Glomerular visceral epithelial cell (primary cell): ENCODE data around the gene KLHL29.
A peak's percentile ranks its signal among the peaks of the same experiment; 100 is the strongest.

Experiments
- DNase-seq: peaks from one replicate; pipeline ENCODE4 v3.0.0-alpha.2; 2016; ENCODE audit errors: extremely low spot score

KLHL29 gene

GRCh38 chr2:23422089-23423061, 37.4 kb downstream of the KLHL29 start:
- no peak for DNase-seq

GRCh38 chr2:23423062-23423872, 38.3 kb downstream of the KLHL29 start:
- no peak for DNase-seq

DNA sequence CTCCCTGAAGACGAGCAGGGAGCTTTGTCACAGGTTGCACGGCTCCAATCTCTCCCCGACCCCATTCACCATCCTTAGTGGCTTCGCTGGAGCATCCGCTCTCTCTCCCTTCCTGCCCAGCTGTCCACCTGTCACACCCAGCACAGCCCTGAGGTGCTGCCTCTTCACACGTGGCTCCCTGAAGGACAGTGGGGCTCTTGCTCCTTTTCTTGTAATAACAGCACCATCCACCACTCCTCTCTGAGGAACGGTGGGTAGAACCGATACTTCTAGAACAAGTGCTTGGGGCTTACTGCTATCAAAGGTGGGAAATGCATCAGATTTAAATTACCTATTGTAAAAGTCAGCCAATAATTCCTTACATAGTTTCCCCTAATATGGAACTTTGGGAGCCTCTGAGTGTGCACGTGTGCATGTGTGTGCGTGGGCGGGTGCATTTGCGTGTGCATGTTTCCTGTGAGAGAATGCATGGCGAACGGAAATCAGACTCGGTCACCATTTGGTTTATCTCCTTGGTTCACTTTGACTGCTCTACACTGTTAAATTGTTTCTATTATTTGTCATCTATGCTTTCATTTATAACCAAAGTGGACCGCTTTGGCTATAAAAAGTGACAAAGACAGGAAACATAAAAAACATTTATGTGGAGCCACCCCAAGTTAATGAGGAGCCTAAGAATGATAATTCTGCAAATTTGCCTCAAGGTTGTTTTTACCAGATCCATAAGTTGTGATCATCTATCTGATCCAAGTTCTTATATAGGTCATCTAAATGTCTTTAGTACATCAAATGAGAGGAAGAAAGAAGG, 39.1 kb downstream of the KLHL29 start:
- no peak for DNase-seq

- no peak for DNase-seq
These were observed 40.4 kb downstream of the KLHL29 start for GRCh38 chr2:23425338-23425871.

DNA sequence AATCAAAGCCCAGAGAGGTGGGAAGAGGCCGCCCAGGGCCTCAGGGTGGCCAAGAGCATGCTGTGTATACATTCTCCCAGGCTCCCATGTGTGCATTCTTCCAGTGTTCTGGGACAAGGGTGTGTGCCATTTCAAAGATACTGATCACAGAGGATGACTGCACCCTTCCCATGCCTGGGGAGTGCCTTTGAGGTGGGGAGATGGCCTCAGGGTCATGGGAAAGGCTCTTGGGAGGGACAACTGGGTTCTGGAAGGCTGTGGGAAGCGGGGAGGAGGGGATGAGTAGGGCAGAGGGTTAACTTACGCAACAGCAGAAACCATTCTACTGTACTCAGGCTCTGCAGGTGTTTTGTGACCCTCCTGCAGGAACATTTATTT, 40.9 kb downstream of the KLHL29 start:
- no peak for DNase-seq

- DNase-seq, result no peak
These were observed 41.4 kb downstream of the KLHL29 start for GRCh38 chr2:23426263-23426905.

DNA sequence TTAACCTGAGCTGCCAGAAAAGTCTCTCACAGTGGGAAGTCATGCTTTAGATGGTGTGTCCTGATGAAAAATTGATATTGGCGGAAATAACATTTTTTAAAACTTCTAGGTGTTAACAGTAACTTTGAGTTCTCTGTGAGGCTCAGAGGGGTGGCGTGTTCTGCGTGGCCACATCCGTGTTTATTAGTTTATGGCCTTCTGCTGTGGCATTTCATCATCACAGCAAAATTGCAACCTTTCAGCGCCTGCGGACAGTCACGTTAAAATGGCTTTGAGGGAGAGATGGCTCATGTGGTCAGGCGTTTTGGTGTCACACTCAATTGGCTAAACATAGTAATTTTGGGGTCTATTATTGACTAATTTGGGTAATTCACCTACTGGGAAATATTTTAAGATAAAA, 42.4 kb downstream of the KLHL29 start:
- DNase-seq, result no peak

- no peak for DNase-seq
These were observed 43.0 kb downstream of the KLHL29 start for GRCh38 chr2:23427976-23428375.

DNA sequence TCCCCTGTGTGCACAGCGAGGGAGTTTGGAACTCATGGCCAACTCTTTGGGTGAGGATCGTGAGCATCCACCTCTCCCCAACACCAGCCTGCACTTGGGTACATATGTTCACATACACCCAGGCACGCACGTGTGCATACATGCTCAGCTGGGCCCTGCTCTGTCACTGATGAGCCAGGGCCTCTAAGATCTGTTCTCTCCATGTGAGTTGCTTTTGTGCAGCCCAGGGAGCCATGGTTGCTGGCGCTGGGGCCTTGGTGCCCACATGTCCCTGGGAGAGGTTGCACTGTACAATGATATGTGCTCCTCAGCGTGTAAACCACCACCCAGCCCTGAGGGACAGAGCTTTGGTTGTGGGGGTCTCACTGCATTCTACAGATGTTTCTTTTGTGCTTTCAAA, 44.1 kb downstream of the KLHL29 start:
- DNase-seq, result no peak

DNA sequence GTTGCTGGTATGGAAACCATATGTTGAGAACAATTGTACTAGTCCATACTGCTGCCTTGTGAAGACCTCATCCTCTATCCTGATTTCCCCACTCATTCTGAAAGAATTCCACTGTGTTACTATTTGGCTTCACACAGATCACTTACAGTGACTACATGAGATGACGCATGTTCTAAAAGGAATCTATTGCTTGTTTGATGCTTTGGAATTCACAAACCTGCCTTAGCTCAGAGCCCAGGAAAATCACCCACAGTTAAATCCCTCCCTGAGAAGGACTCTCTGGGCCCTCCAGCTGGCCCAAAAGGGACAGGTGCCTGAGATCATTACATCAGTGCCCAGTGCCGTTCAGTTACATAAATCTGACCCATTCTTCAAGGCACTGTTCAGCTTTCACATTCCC, 45.3 kb downstream of the KLHL29 start:
- DNase-seq, result peak; percentile 49

- no peak for DNase-seq
These were observed 47.6 kb downstream of the KLHL29 start for GRCh38 chr2:23432531-23432930.

- no peak for DNase-seq
These were observed 48.3 kb downstream of the KLHL29 start for GRCh38 chr2:23433282-23433681.

DNA sequence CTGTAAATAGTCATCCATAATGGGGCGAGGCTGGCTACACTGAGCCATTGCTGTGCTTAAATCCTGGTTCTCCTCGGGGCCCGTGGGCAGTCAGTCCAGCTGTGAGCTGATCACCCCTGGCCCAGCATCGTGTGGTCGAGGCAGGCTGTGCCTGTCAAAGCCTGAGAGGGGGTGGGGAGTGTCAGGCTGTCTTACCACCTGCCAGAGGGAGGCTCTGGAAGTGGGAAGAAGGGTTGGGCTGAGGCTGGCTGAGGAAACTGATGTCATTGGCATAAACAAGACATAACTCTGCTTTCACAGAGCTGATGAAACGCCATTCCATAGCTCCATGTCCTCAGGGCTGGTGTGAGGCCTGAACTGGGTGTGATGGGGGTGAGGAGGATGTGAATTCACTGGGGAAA, 49.7 kb downstream of the KLHL29 start:
- DNase-seq, result no peak

DNA sequence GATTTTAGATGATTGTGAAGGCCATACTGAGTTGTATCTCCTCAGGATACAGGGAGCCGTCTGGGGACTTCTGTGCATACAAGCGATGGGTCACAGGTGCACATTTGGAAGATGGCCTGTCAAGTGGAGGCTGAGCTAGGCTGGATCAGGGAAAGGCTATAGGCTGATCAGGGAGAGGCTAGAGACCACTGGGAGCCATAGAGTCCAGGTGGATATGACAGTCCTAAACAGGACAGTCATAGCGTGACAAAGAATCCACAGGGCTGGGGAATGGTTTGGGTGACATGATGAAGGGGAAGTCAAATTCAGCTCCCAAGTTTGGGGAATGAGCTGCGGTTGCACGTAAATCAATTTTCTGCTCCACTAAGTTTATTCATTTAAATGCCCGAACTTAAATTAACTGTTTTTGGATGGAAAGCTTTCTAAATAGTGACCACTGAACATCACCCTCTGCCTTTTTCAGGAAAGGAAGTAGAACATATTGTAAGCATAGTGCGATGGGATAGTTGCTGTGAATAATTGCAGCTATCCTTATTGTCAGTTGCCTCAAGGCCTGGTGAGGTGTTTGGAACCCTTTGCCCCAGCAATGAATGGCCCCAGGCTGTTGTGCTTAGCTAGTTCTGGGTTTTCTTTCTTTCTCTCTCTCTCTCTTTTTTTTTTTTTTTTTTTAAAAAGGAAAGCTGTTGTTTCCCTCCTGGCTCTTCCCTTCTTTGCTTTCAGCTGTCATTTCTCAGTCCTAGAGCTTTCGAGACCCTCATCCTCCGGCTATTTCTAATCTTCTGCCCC, 50.5 kb downstream of the KLHL29 start:
- DNase-seq, result no peak

DNA sequence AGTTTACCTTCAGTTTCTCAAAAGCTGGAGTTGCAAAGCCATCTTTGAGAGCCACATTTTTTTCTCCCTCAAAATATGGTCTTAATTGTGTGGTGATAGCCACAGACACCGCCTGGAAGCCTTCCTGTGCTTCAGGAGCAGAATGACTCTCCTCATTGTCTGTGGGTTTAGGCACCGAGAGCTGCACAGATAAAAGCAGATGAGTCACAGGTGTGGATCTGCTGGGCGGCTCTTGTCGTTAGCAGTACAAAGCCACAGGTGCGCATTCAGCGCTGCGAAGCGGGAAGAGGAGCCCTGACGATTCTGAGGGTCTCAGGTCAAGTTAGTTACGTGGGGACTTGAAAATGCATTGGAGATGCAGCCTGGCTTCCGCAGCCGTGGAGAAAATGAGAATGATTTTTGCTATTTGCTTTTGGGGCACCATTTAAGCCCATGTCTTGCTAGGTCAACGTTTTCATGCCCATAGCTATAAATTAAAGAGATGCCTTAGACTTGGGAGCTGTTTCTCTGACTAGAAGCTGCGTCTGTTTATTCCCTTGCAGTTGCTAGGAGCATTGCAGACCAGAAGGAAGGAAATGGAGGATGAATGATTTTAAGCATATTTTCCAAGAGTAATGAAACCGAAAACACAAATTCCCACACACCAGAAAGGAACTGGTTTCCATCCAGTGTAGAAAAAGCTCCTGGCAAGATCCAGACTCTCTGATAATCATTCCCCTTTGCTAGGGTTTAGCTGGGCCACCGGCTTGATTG, 51.5 kb downstream of the KLHL29 start:
- DNase-seq, result no peak

DNA sequence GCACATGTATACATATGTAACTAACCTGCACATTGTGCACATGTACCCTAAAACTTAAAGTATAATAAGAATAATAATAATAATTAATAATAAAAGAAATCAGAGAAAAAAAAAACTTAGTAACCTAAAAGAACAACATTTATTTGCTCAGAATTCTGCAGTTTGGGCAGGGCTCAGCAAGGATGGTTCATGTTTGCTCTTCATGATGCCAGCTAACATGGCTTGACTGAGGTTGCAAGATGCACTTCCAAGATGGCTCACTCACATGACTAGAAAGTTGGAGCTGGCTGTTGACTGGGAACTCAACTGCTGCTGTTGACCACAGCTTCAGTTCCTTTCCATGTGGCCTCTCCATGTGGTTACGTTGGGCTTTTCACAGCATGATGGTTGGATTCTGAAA, 56.4 kb downstream of the KLHL29 start:
- no peak for DNase-seq

GRCh38 chr2:23445450-23445868, 60.5 kb downstream of the KLHL29 start:
- DNase-seq, result peak; percentile 20

- DNase-seq, result no peak
These were observed 61.9 kb downstream of the KLHL29 start for GRCh38 chr2:23446916-23447315.

- DNase-seq, result no peak
These were observed 62.4 kb downstream of the KLHL29 start for GRCh38 chr2:23447405-23447804.

- peak; percentile 12 for DNase-seq
These were observed 63.9 kb downstream of the KLHL29 start for GRCh38 chr2:23448906-23449305.
